SK-N-MC (cell line): ENCODE results near the gene MYO18B.

Source experiments
- EZH2 ChIP-seq: fragments of 200-600 bp; sonication (generic); IDR thresholded peaks from one replicate; pipeline ENCODE4 v1.6.1; 2017; ENCODE audit warnings: antibody characterized with exemption
- POLR2AphosphoS5 ChIP-seq: IDR thresholded peaks from 2 replicates; pipeline ENCODE4 v1.6.1; 2012; ENCODE audit warnings: mild to moderate bottlenecking, low read depth, low read length, borderline replicate concordance

DNA sequence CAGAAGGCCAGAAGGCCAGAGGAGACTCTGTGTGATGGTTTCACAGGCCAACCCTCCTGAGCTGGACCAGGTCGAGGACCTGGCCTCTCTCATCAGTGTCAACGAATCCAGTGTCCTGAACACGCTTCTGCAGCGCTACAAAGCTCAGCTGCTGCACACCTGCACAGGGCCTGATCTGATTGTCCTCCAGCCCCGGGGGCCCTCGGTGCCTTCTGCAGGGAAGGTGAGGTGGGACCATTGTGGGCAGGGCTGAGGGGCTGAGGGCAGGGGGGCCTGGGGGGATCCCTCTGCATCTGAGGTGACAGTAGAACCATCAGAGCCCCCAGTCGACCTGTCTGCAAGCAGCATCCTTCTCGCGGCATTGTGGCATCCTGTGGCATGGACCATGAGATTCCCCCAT is 30.3 kb downstream of the MYO18B start:
- TF ChIP-seq EZH2: no peak
- TF ChIP-seq POLR2AphosphoS5: no peak
